Measurements from ENCODE around the gene CDKAL1.
"Not testable (repeated sequence)": the region's sequence is repeated elsewhere in the genome, so short reads cannot be mapped to it uniquely, and the experiment has no call there.

The CDKAL1 gene

GRCh38 chr6:20808439-20808838, 274.2 kb downstream of the CDKAL1 start:
- DNase-seq, result no peak

DNA sequence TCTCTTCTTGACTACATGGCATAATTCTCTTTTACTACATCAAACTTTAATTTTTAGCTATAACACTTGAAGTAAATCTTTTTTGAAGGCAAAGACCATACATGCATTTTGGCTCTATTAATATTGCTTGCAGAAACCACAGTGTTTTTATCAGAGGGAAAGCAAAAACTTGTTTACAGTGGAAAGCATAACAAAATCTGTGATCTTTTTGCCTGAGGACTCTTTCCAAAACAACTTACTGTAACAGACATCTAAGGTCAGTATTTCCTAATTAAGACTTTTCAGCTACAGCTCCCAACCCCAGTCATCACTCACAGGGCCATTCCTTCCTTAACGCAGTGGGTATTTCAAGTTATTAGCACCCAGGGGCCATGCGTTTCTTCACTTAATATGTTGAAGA, 274.7 kb downstream of the CDKAL1 start:
- no peak for DNase-seq

DNA sequence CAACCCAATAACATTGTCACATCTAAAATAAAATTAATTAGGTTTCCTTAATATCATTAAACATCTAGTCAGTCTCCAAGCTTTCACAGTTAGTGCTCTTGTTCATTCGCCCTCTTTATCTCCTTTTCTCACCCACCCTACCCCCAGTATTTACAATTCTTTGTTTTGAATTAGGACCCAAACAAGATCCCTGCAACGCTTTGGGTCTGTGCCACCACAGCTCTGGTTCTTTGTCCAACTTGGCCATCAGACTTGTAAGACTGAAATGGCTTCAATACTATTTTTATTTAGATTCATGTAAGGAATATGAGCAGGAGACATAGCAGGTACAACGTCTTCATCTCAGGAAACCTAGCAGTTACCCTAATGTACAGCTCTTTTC, 276.5 kb downstream of the CDKAL1 start:
- no peak for DNase-seq

- DNase-seq, result no peak
Observed at GRCh38 chr6:20811109-20811761, 277.0 kb downstream of the CDKAL1 start.

GRCh38 chr6:20812776-20813175, 278.5 kb downstream of the CDKAL1 start:
- DNase-seq, result no peak

DNA sequence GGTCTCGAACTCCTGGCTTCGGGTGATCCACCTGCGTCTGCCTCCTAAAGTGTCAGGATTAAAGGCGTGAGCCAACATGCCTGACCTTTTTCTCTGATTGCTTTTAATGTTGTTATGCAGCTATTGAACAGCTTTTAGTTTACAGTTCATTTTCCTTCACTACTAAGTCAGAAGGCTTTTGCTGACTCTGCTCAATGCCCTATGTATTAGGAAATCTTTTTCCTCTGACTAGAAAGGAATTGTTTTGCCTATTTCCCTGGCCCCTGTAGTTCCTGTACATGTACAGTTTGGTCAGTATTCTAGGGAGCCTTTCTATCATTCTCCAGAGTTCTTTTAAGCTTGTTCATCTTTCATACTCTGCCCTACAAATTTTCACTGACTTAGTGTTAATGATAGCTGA, 280.2 kb downstream of the CDKAL1 start:
- no peak for DNase-seq

DNA sequence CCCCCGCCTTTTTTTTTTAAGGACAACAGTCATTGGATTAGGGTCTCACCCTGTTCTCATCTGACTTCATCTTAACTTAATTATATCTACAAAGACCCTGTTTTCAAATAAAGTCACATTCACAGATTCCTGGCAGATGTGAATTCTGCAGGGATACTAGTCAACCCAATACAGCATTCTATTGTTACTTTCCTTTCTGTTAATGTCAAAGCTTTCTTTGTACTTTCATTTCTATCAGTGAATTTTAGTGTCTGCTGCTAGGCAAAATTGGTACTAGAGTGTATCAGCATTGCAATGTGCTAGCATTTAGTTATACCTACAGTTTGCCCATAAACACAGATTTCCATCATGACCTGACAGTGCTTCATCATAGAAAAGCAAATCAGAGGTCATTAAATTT, 281.9 kb downstream of the CDKAL1 start:
- no peak for DNase-seq

DNA sequence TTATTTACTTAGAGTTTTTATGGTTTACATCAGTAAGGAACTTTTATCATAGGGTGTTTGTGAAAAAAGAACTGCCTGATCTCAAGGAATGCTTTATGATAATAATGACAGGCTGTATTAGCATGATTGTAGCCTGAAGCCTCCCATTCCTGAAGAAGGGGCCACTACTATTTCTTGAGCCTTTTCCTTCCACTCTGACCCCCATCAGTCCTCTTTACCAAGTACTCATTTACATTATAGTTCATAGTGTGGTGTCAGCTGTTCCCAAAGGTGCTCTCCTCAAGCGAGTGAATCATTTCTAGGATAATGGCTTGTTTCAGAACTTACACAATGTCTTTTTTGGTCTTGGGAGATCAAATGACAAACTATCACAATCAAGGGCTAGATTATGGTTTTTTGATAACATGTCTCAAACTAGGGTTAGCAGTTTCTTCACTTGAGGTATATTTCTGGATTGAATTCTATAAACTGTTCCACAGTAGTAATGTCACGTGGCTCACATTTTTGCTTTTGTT, 283.6 kb downstream of the CDKAL1 start:
- DNase-seq, result no peak

GRCh38 chr6:20819774-20820400, 285.6 kb downstream of the CDKAL1 start:
- no peak for DNase-seq

DNA sequence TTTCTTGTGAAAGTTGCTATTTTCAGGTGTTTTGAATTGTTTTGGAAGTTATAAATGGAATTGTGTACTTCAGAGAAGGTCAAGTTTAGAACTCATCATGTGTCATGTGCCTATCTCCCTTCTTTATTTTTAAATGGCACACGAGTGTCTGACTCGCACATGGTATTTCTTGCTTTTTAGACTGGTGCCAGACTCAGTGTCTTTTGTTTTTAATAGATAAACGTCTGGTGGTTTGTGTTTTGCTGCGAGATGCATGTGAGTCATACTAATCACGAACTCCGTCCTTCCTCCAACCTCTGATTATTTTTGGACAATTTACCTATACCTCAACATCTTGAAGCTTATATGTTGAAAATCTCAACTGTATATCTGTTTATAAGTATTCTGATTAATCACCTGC, 292.1 kb downstream of the CDKAL1 start:
- DNase-seq, result no peak

DNA sequence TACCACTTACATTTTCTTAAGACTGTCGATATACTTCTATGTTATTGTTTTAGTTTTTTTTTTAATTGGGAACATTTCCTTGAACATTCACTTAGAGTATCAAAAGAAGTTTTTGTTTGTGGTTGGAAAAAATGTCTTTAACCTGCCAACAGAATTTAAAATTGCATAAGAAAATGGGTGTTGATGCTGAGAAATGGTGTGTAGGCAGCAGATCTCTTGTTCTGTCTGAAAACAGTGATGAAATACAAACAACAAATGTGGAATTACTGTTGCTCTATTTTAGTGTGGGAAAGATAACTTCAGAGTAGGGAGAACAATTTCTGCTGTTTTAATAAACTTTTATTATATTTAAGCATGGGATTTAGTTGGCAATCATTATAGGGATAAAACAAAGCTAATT, 293.5 kb downstream of the CDKAL1 start:
- no peak for DNase-seq

GRCh38 chr6:20830576-20830975, 296.3 kb downstream of the CDKAL1 start:
- no peak for DNase-seq

DNA sequence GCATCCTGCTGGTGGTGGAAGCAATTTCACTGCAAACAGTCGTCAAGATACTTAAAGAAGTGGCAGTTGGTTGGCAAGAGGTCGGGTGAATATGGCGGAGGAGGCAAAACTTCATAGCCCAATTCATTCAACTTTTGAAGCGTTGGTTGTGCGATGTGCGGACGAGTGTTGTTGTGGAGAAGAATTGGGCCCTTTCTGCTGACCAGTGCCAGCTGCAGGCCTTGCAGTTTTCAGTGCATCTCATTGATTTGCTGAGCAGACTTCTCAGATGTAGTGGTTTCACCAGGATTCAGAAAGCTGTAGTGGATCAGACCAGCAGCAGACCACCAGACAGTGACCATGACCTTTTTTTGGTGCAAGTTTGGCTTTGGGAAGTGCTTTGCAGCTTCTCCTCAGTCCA, 297.0 kb downstream of the CDKAL1 start:
- DNase-seq, result not testable (repeated sequence)

- no peak for DNase-seq
Observed at GRCh38 chr6:20833881-20834515, 299.7 kb downstream of the CDKAL1 start.

DNA sequence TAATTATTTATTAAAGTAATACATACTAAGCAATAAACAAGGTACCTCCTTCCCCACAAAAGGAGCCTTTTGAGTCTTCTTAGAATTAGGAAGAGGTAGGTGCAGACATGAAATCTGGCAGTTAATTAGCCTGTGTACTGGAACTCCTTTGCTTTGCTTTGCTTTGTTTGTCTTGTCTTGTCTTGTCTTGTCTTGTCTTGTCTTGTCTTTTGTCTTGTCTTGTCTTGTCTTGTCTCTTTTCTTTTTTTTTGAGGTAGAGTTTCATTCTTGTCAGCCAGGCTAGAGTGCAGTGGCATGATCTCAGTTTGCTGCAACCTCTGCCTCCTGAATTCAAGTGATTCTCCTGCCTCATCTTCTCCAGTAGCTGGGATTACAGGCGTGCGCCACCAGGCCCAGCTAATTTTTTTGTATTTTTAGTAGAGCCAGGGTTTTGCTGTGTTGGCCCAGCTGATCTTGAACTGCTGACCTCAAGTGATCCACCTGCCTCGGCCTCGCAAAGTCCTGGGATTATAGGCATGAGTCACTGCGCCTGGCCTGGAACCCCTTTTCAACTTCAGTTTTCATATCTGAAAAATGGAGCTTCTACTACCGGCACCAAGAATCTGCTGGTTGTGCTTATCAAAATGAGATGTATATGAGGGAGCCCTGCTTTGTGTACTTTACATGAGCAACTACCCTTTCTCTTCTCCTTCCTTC, 301.2 kb downstream of the CDKAL1 start:
- no peak for DNase-seq

- DNase-seq, result no peak
Observed at GRCh38 chr6:20837189-20837588, 302.9 kb downstream of the CDKAL1 start.

DNA sequence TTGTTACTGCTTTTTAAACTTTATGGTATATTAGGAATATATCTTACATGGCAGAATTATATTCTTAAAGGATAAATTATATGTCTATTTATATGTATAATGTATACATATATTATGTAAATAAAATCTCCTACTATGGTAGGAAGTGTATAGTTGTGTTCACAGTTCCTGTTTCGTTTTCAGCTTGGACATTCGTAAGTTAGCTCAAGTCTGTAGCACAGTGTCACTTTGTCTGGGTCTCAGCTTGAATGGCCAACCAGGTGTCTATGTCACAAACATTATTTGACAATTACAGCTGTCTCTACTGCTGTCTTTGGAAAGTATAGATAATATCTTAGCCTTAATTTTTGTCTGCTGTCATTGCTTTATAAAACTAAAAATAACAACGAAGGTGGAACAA, 303.9 kb downstream of the CDKAL1 start:
- DNase-seq, result no peak

DNA sequence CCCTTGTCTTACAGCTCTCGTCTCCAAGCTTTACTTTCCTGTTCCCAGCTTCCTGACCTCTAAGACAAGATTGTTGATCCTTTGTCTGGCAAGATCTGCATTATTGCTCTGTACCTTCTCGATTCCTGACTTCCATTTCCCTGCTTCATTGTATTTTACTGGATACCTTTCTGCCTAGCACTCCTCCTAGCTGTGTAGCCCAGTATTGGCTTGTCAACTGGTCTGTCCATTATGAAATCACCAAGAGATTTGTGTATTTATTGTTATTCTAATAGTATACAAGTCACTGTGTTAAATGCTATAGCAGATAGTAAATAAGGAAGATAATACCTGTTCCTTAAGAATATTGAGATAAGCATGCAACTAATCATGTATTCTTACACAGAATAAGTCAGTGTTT, 305.4 kb downstream of the CDKAL1 start:
- DNase-seq, result no peak

GRCh38 chr6:20840675-20841074, 306.4 kb downstream of the CDKAL1 start:
- DNase-seq, result no peak

DNA sequence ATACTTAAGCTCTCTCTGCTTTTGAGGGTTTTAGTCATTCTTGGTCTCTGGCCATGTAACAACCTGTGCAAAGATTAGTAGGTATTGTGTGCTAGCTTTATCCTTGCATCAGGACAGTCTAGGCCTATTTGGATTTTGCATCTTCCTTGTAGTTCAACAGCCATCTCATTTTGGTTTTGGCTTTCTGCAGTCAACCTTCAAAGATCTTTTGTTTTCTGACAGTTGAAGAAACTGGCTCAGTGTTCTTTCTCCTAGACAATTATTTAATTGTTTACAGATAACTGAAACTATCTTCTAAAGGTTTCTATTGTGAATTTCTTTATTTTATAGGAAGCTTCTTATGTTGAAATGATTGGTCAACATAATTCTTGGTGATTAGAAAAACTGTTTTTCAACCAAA, 307.5 kb downstream of the CDKAL1 start:
- no peak for DNase-seq

DNA sequence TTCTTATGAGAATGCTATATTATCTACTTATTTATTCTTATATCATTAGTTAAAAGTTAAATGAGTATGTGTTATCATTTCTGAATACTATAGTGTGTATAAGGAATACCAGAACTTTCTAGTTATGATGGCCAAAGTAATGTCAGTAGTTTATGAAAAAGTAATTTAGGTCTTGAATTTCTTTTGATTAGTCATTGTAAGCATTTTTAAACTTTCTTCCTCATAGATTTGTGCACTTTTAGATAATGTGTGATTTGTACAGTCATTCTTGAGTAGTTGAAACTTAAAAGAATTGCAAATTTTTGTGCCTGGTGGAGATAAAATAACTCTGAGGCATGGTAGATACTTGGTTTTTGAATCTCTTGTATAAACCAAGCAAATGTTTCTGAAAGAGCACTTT, 311.3 kb downstream of the CDKAL1 start:
- no peak for DNase-seq

DNA sequence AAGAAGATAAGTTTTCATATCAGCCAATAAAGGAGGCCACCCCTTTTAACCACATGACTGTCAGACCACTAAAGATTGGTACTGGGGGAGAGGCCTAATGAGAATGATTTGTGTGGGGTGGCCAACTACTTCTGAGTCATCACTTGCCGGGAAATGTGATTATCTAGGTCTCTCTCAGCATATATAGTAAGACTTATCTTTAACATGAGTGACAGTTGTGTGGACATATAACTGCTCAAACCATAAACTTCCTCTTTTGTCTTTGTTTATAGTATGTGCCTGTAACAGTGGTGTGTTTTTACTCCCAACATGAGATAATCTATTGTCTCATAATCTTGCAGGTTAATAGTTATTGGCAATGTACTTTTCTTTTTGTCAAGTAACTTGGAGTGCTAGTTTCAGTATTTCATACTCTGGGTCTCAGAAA, 312.4 kb downstream of the CDKAL1 start:
- DNase-seq, result no peak

DNA sequence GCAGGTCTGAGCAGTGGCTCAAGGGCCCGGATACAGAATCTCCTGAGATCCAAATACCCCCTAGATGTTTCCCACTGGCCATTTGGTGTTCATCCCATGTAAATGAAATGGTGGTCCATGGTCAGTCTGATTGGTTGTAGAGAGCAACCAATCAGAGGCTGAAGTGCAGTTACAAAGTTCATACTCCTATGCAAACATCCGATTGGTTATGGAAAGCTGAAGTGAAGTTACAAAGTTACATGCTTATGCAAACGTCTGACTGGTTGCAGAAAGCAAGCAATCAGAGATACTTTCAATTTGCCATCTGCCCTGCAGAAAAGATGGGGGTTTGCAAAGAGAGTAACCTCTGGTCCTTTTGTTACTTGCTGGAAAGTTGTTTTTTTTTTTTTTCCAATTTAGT, 313.6 kb downstream of the CDKAL1 start:
- DNase-seq, result no peak

Measured in NCI-H187 treated with DMSO at 0.1 percent for 48 hours (cell line).